ENCODE measurements around the gene DCAF5.
"Not testable (repeated sequence)": the region's sequence is repeated elsewhere in the genome, so short reads cannot be mapped to it uniquely, and the experiment has no call there.

Gene DCAF5, protein sequence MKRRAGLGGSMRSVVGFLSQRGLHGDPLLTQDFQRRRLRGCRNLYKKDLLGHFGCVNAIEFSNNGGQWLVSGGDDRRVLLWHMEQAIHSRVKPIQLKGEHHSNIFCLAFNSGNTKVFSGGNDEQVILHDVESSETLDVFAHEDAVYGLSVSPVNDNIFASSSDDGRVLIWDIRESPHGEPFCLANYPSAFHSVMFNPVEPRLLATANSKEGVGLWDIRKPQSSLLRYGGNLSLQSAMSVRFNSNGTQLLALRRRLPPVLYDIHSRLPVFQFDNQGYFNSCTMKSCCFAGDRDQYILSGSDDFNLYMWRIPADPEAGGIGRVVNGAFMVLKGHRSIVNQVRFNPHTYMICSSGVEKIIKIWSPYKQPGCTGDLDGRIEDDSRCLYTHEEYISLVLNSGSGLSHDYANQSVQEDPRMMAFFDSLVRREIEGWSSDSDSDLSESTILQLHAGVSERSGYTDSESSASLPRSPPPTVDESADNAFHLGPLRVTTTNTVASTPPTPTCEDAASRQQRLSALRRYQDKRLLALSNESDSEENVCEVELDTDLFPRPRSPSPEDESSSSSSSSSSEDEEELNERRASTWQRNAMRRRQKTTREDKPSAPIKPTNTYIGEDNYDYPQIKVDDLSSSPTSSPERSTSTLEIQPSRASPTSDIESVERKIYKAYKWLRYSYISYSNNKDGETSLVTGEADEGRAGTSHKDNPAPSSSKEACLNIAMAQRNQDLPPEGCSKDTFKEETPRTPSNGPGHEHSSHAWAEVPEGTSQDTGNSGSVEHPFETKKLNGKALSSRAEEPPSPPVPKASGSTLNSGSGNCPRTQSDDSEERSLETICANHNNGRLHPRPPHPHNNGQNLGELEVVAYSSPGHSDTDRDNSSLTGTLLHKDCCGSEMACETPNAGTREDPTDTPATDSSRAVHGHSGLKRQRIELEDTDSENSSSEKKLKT

DNA sequence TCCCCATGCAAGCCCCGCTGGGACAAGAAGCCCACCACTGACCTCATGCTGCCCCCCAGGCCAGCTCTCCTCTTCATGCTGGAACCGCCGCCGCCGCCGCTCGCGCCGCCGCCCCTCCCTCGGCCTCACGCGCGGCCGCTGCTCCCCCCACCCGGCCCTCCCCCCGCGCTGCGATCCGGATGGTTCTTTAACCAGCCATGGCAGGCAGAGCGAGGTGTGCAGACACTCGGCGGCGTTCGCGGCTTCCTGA lies at the start of gene DCAF5:
TSS of gene DCAF5 (minus strand) at position 218 of the 250 bp plus-strand sequence. CDS start at position 77, 141 bp downstream.
- DNase-seq (ENCODE audit: low read depth in 2 of 2): peak; percentile 81 to 83

DNA sequence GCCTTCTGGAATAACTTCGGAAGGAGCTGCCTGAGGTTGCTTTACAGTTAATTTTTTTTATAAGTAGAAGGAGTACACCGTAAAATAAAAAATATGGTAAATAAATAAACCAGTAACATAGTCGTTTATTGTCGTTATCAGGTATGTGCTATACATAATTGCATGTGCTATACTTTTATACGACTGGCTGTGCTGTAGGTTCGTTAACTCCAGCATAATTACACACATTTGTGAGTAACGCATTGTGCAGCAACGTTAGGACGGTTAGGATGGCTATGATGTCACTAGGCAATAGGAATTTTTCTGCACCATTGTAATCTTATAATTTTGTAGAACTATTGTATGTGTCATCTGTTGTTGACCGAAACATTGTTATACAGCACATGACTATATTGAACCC lies 46.9 kb upstream of the DCAF5 start:
- DNase-seq (ENCODE audit: low read depth in 2 of 2): no peak

DNA sequence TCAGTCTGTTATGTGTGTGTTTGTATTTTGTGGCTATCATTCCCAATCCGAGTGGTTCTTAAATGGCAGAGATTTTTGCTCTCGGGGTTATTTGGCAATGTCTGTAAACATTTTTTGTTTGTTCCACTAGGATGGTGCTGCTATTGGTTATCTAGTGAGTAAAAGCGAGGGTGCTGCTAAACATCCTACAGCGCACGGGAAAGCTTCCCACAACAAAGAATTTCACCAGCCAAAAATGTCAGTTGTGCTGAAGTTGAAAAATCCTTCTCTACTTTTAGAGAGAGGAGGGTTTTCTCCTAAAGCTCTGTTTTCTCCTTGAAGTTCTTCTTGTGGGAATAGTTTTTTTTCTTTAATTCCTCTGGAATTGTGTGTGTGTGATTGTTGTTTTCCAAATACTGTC lies 40.8 kb upstream of the DCAF5 start:
- DNase-seq (ENCODE audit: low read depth in 2 of 2): no peak

DNA sequence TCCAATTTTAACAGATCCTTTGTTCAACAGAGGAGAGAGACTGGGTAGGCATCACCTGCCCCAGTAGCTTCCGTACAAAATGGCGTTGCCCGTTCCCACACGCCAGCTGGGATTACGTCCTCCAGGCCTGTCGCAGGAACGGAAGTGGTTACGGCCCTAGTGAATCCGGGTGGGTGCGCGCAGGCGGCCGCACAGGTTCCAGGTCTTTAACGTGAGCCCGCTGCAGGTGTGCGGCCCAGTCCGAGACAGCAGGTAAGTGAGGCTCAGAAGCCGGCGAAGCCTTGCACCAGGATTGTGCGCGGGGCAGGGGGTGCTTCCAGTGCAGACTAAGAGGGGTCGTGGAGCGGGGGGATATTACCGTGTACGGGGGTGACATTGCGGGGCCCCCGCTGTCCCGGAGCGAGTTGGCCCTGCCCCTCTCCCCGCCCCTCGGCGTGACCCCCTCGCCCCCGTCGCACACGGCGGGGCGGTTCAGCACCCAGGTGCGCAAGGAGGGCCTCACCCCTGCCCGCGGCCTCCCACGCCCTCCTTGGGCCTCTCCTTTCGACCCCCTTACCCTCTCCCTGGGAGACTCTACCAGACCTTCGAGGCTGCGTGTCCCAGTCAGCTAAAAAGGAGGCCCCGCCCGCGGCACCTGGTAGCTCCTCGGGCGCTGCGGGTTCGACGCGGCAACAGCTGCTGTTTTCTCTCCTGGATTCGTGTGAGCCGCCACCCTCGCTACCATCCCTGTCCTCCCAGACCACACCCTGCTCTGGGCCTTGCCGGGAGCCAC lies 38.6 kb upstream of the DCAF5 start, which contains the start of gene EXD2:
TSS of gene EXD2 (plus strand) at position 159 of the 772 bp plus-strand sequence. CDS start 17,973 bp downstream, outside the sequence.
- DNase-seq (ENCODE audit: low read depth in 2 of 2): peak; percentile 21 to 45

DNA sequence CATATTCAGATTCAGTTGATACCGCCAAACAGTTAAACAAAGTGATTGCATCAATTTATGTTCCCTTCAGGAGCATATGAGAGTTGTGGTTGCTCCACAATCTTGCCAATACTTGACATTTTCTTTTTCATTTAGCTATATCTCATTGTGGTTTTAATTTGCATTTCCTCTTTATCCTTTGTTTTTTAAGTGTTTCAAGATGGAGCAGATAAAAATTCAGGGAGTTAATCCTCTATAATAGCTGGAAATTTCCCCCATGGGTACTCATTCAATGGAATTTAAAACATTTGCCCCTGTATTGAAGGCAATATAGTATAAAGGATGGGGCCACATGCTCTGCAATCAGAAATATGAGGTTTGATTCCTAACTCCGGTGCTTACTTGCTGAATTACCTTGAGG lies 37.3 kb upstream of the DCAF5 start:
- no peak for DNase-seq (ENCODE audit: low read depth in 2 of 2)

DNA sequence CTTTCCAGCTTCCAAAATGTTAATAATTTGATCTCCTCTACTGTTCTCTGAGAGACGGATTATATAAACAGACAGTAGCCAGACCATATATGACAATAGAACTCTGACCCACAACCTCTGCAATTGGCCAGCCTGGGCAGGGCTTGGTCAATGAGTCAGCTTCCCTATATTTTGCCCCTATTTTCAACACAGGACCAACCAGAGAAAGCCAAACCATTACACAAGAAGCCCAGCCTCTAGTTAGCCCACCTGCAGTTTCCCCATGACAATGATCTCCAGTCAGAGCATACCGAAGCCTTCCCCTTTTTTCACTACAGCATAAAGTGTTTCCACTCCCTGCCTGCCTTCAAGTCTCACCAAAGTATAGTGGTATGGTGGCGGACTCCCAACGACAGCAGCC lies 30.8 kb upstream of the DCAF5 start:
- no peak for DNase-seq (ENCODE audit: low read depth in 2 of 2)

DNA sequence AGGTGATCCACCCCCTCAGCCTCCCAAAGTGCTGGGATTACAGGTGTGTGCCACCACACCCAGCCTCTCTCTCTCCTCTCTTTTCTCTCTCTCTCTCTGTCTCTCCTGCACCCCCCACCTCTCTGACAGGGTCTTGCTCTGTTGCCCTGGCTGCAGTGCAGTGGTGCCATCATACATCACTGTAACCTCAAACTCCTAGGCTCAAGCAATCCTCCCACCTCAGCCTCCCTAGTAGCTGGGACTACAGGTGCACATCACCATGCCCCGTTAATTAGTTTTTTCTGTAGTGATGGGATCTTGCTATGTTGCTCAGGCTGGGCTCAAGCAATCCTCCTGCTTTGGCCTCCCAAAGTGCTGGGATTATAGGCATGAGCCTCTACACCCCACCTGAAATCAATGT lies 29.7 kb upstream of the DCAF5 start:
- not testable (repeated sequence) for DNase-seq (ENCODE audit: low read depth in 2 of 2)

DNA sequence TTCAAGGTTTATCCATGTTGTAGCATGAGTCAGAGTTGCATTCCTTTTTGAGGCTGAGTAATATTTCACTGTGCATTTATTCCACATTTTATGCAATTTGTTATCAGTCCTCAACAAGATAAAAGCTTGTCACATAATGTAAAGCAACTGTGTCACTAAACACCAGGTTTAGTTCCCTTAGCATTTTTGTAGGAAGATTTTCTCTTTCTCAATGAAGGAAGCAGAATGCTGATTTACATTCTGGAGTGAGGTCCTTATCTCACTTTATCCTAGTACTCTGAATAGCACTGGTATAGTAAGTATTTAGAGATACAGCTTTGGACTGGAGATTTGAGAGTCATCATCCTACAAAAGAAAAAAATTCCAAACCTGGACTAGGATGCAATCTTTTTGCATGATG lies 28.6 kb upstream of the DCAF5 start:
- DNase-seq (ENCODE audit: low read depth in 2 of 2): no peak

DNA sequence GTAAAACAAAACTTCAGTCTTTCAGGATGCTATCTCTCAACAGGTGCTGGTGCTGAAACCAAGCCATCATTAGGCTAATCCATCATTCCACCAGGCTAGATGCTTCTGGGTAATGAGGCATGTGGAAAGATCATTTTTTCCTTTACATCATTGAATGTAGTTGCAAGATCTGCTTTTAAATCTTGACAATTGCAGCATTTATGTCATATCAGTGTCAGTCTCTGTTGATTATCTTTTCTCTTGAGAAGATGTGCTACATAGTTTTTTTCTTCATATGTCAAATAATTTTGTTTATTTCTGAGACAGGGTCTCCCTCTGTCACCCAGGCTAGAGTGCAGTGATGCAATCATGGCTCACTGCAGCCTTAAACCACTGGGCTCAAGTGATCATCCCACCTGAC lies 22.2 kb upstream of the DCAF5 start:
- no peak for DNase-seq (ENCODE audit: low read depth in 2 of 2)

DNA sequence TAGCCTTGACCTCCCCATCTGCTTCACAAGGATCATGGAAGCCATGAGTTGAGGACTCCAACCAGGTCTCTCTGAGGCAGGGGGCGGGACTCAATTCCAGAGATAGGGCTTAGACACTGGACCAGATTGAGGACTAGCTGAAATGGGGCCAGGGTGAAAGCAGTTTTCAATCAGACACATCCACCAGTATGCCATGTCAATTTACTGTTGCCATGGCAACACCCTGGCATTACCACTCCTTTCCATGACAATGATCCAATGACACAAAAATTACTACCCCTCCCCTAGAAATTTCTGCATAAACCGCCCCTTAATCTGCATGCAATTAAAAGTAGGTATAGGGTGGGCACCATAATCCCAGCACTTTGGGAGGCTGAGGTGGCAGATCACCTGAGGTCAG lies 18.6 kb upstream of the DCAF5 start:
- DNase-seq (ENCODE audit: low read depth in 2 of 2): no peak

DNA sequence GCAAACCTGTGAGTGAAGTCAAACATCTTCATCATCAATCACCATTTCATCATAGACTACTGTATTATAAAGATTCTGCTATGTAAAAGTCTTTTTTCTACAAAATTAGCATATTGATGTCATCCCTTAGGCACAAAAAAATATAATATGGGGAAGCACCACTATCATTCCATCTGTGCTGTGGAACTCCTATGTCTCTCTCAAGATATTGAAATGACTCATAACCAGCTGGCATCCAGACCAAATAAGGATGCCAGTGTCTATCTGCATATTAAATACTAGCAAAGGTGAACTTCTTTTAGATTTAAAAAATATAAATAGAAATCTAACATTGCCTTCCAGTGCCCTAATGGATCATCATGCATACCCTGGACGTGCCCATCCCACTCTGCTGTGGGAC lies 17.9 kb upstream of the DCAF5 start:
- no peak for DNase-seq (ENCODE audit: low read depth in 2 of 2)

DNA sequence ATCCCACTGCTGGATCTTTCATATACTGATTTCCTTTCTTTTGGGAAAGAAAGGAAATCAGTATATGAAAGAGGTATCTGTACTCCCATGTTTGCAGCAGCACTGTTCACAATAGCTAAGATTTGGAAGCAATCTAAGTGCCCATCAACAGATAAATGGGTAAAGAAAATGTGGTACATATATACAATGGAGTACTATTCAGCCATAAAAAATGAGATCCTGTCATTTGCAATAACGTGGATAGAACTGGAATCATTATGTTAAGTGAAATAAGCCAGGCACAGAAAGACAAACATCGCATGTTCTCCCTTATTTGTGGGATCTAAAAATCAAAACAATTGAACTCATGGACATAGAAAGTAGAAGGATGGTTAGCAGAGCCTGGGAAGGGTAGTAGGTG lies 12.9 kb upstream of the DCAF5 start:
- DNase-seq (ENCODE audit: low read depth in 2 of 2): not testable (repeated sequence)

DNA sequence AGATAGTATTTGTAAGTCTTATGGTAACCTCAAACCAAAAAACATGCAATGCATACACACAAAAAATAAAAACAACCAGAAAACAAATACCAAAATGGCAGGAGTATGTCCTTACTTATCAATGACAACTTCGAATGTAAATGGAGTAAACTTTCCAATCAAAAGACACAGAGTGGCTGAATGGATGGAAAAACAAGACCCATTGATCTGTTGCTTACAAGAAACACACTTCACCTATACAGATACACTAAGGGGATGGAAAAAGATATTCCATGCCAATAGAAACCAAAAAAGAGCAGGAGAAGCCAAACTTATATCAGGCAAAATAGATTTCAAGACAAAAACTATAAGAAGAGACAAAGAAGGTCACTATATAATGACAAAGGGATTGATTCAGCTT lies 8.7 kb upstream of the DCAF5 start:
- no peak for DNase-seq (ENCODE audit: low read depth in 2 of 2)

DNA sequence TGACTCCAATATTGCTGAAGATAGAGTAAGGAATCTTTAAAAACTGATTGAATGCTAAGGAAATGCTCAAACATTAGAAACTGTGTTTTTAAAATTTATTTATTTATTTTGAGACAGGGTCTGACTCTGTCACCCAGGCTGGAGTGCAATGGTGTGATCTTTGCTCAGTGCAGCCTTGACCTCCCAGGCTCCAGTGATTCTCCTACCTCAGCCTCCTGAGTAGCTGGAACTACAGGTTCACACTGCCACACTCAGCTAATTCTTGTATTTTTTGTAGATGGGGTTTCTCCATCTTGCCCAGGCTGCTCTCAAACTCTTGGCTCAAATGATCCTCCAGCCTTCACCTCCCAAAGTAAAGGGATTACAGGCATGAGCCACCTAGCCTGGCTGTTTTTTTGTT lies 3.3 kb upstream of the DCAF5 start:
- no peak for DNase-seq (ENCODE audit: low read depth in 2 of 2)

DNA sequence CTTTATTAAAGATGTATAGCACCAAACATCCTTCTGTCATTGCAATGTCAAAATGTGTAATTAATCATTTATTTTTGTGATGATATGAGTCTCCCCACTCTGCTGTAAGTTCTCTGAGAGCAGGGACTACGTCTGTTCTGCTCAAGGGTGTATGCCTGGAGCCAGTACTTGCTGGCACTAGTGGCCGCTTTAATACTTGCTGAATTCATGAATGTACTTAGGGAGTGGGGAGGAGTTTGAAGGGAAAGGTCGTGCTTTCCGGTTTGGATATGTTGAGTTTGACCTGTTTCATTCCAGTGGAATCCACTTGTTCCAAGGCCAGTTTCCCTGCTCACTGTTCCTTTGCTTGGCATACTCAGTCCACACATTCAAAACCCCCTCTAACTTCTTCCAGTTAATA lies 1.9 kb upstream of the DCAF5 start:
- DNase-seq (ENCODE audit: low read depth in 2 of 2): no peak

DNA sequence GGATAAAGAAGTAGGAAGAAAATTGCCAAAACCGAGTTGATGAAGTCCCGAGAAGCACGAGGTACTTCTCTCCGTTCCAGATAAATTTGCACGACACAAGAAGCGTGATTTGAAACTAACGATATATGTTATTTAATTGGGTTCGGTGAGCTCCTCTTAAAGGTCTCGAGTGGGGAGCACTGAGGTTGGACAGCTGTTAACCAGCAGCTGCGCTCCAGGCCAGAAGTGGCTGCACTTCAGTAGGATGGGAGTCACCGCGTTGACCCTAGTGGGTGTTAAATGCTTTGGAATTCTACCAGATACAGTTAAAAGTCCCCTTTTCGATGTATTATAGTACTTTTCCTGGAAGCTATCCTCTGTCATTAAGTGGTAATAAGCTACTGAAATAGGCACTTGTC lies 953 bp upstream of the DCAF5 start:
- no peak for DNase-seq (ENCODE audit: low read depth in 2 of 2)

DNA sequence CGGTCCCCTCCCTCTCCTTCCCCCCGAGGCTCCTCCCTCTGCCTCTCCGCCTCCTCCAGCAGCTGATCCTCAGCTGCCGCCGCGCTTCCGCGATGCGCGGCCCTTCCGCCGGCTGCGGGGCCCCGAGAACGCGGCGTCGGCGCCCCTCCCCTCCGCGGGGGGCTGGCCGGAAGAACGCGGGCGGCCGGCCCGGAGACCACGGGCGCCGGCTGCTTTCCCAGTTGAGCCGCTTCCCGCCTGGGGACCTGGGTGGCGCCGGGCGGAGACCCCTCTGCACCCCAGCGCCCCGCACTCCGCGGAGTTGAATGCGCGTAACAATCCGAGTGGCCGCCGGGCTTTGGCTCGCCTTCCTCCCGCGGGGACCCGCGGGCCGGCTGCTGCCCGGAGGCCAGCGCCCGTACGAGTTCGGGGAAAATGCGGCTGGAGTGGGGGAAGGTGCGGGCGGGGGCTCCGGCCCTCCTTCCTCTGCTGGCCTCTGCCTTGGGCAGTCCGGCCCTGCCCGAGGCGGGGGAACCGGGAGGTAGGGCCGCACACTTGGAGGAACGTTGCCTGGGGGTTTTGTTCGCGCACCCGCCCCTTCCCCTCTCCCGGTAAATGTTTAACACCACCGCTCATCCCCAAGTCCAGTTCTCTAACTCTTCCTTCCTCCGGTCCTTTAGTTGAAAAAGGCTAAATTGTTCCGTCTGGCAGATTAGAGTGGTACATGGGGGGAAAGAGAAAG lies 393 bp upstream of the DCAF5 start:
- no peak for DNase-seq (ENCODE audit: low read depth in 2 of 2)

DNA sequence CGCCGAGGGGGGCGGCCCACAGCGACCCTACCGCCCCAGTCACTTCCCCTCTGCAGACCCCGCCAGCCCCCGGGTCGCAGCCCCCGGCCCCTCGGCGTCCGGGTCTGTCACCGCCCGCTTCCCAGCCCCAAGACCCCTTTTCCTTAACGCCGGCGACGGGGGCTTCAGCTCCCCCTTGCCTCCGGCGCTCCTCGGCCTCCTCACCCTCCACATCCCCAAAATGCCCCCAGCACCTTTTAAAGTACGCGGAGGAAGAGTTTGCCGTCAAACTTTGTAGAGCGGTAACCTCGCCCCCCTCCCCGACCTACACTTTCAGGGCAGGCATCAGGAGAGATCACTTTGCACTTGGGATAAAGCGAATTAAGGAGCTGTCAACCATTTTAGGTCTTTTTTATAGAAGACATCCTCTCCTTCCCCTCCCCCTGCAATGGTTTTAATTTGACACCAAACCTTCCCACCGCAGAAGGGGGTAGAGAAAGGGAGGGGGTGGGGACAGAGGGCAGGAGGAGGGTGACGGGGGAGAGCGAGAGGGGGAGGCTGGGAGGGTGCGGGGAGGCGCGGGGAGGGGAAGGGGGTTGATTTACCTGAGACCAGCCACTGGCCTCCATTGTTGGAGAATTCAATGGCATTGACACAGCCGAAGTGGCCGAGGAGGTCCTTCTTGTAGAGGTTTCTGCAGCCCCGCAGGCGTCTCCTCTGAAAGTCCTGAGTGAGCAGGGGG lies 578 bp downstream of the DCAF5 start:
- peak in 1 of 2 donors; percentile 4 for DNase-seq (ENCODE audit: low read depth in 2 of 2)

DNA sequence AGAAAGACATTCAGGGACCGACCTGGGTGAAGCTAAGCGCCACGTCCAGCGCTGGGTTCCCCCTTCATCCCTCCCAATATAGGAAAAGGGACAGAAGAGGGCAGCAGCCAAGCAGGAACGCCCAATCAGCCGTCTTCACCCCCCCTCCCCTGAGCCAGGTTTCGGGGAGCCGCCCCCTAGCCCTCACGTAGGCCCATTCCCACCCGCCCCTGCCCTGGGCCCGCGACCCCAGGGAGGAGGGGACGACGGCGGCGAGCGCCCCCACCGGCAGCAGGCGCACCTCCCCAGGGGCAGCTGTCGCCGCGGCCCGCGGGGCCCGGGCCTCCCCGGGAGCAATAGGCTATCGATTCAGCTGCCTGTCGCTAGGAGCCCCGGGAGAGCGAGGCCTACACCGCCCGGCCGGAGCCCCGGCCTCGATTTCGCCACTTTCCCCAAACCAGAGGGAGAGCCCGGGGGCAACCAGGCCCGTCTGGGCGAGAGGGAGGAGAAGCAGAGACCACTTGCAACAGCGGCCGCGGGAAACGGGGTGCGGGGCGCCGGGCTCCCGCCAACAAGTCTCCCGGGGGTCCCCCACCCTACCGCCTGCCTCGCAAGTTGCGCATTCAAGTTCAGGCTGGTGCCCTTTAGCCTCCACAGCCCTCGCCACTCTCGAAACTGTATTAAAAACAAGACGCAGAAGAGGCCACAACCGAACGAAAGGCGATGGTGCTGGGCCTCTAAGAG lies 1.3 kb downstream of the DCAF5 start:
- peak; percentile 50 to 53 for DNase-seq (ENCODE audit: low read depth in 2 of 2)

All from stimulated activated CD8-positive, alpha-beta memory T cell treated with anti-CD3 and anti-CD28 coated beads, Interleukin-7, amount 100 ng/mL, for 1 hour (primary cell).